WTC11 (cell line): ENCODE data around the gene PPP1R15B. TPM values are rescaled to one million over a fixed set of nuclear protein-coding genes. Genes with fewer than 3 reads are reported as not detected.

Experiments used
- ATAC-seq: fragments of 200-7000 bp; cut with Tn5 transposase; 2 replicates; pipeline ENCODE4 v1.10.0; 2021; ENCODE audit warnings: mild to moderate bottlenecking, moderate library complexity
- CTCF ChIA-PET: fragments of 300-600 bp; sonication (Branson Sonifier 250); formaldehyde crosslinking; loops from one replicate; lab custom pipeline; 2021; ENCODE audit warnings: antibody characterized with exemption; lab: Charles Lee
- POLR2A ChIA-PET: fragments of 350-600 bp; sonication (Branson Sonifier 250); formaldehyde crosslinking; loops from one replicate; lab custom pipeline; 2021; ENCODE audit warnings: antibody characterized with exemption; lab: Charles Lee
- DNase-seq: peaks from one replicate; pipeline ENCODE4 v3.0.0; 2021; ENCODE audit warnings: low spot score
- H3K27ac Mint-ChIP-seq: 2 replicates; pipeline ENCODE4 v1.8.0; 2021; ENCODE audit warnings: mixed read lengths
- H3K27me3 Mint-ChIP-seq: 2 replicates; pipeline ENCODE4 v1.8.0; 2021; ENCODE audit warnings: low read depth, mild to moderate bottlenecking, moderate library complexity, mixed read lengths
- H3K36me3 Mint-ChIP-seq: 2 replicates; pipeline ENCODE4 v1.8.0; 2021; ENCODE audit warnings: mixed read lengths
- H3K4me1 Mint-ChIP-seq: 2 replicates; pipeline ENCODE4 v1.8.0; 2022; ENCODE audit warnings: mixed read lengths
- H3K4me3 Mint-ChIP-seq: 2 replicates; pipeline ENCODE4 v1.8.0; 2021; ENCODE audit warnings: mild to moderate bottlenecking, moderate library complexity, mixed read lengths
- H3K9me3 Mint-ChIP-seq: 2 replicates; pipeline ENCODE4 v1.8.0; 2021; ENCODE audit warnings: mixed read lengths
- AR ChIP-seq: fragments of 250-450 bp; sonication (Bioruptor Pico); IDR thresholded peaks from 2 replicates; pipeline ENCODE4 v1.9.0; 2021; ENCODE audit warnings: mild to moderate bottlenecking
- ATF3 ChIP-seq: sonication (generic); formaldehyde crosslinking; conservative IDR thresholded peaks from 2 replicates; pipeline ENCODE4 v1.8.1; 2022; ENCODE audit warnings: mild to moderate bottlenecking, missing genetic modification reagents
- ETV6 ChIP-seq: sonication (generic); formaldehyde crosslinking; IDR thresholded peaks from 2 replicates; pipeline ENCODE4 v1.8.1; 2022; ENCODE audit warnings: mild to moderate bottlenecking, missing genetic modification reagents
- GABPB1 ChIP-seq: sonication (generic); formaldehyde crosslinking; IDR thresholded peaks from 2 replicates; pipeline ENCODE4 v1.8.1; 2023; ENCODE audit warnings: mild to moderate bottlenecking, missing genetic modification reagents
- JAZF1 ChIP-seq: fragments of 250-450 bp; sonication (Bioruptor Pico); IDR thresholded peaks from 2 replicates; pipeline ENCODE4 v1.9.0; 2021; ENCODE audit warnings: moderate library complexity, mild to moderate bottlenecking, inconsistent platforms
- KAT7 ChIP-seq: sonication (generic); formaldehyde crosslinking; IDR thresholded peaks from 2 replicates; pipeline ENCODE4 v1.8.1; 2023; ENCODE audit warnings: missing genetic modification reagents, mild to moderate bottlenecking, borderline replicate concordance
- NFATC4 ChIP-seq: fragments of 250-450 bp; sonication (Bioruptor Pico); IDR thresholded peaks from 2 replicates; pipeline ENCODE4 v1.9.0; 2021; ENCODE audit warnings: mild to moderate bottlenecking
- PRRX2 ChIP-seq: fragments of 250-450 bp; sonication (Bioruptor Pico); IDR thresholded peaks from 2 replicates; pipeline ENCODE4 v1.8.0; 2021; ENCODE audit warnings: mild to moderate bottlenecking
- RELA ChIP-seq: sonication (generic); formaldehyde crosslinking; IDR thresholded peaks from 2 replicates; pipeline ENCODE4 v1.8.1; 2022; ENCODE audit warnings: missing genetic modification reagents, mild to moderate bottlenecking, borderline replicate concordance
- SMAD3 ChIP-seq: sonication (generic); formaldehyde crosslinking; IDR thresholded peaks from 2 replicates; pipeline ENCODE4 v1.8.0; 2022; ENCODE audit warnings: missing genetic modification reagents, mild to moderate bottlenecking, borderline replicate concordance
- TCF7 ChIP-seq: sonication (generic); formaldehyde crosslinking; IDR thresholded peaks from 2 replicates; pipeline ENCODE4 v1.8.0; 2022; ENCODE audit warnings: mild to moderate bottlenecking, low read depth, missing genetic modification reagents, moderate library complexity
- TEAD1 ChIP-seq: sonication (generic); formaldehyde crosslinking; IDR thresholded peaks from 2 replicates; pipeline ENCODE4 v1.8.0; 2022; ENCODE audit warnings: mild to moderate bottlenecking, missing genetic modification reagents
- ZNF121 ChIP-seq: sonication (generic); formaldehyde crosslinking; IDR thresholded peaks from 2 replicates; pipeline ENCODE4 v1.8.0; 2023; ENCODE audit warnings: missing genetic modification reagents
- ZNF416 ChIP-seq: fragments of 250-450 bp; sonication (Bioruptor Pico); IDR thresholded peaks from 2 replicates; pipeline ENCODE4 v1.9.0; 2021; ENCODE audit warnings: mild to moderate bottlenecking, inconsistent platforms
- ZNF671 ChIP-seq: fragments of 250-450 bp; sonication (Bioruptor Pico); IDR thresholded peaks from 2 replicates; pipeline ENCODE4 v1.8.0; 2021; ENCODE audit warnings: mild to moderate bottlenecking
- total RNA-seq: library from RNA; stranded (reverse); gene quantifications from 3 replicates; pipeline ENCODE4 v1.2.3, GENCODE V29; 2021
- TF ChIP-seq, protein P1 (sequence below): sonication (generic); formaldehyde crosslinking; IDR thresholded peaks from 2 replicates; pipeline ENCODE4 v1.8.1; 2023; ENCODE audit warnings: mild to moderate bottlenecking, moderate library complexity, missing genetic modification reagents
- TF ChIP-seq, protein P2 (sequence below): sonication (generic); formaldehyde crosslinking; IDR thresholded peaks from 2 replicates; pipeline ENCODE4 v1.8.0; 2022; ENCODE audit warnings: mild to moderate bottlenecking, missing genetic modification reagents
- TF ChIP-seq, protein P3 (sequence below): sonication (generic); formaldehyde crosslinking; IDR thresholded peaks from 2 replicates; pipeline ENCODE4 v1.8.1; 2022; ENCODE audit warnings: mild to moderate bottlenecking, moderate library complexity, missing genetic modification reagents
- TF ChIP-seq, protein P4 (sequence below): sonication (generic); formaldehyde crosslinking; IDR thresholded peaks from 2 replicates; pipeline ENCODE4 v1.8.1; 2023; ENCODE audit warnings: mild to moderate bottlenecking, missing genetic modification reagents, moderate library complexity
- TF ChIP-seq, protein P5 (sequence below): sonication (generic); formaldehyde crosslinking; conservative IDR thresholded peaks from 2 replicates; pipeline ENCODE4 v1.8.1; 2023; ENCODE audit warnings: mild to moderate bottlenecking, low read depth, missing genetic modification reagents, moderate library complexity

Gene PPP1R15B
- total RNA-seq, 1 experiment from 2014 or later: 47.7 TPM

DNA sequence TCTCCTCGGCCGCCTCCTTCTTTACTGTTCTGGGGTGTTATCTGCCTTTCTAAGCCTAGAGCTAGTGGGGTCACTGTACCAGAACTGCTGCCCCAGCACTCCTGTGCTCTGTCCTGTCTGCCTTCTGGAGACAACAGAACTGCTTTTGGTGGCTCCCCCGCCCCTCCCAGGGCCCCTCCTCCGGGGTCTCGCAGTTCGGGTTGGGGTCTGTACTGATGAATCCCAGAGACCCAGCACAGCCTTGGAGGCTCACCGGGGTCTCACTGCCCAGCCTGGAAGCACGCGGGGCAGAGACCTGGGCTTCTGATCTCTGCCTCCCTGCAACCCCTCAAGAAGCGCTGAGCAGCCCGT lies 48.7 kb downstream of the PPP1R15B start:
- DNase-seq (no peak), ATAC-seq (no peak; the same call in 1 of the 2 replicates)
- Mint-ChIP-seq H3K27me3 (peaks cover 20% of the 10 kb centered on the region), H3K9me3 (no peaks in the 10 kb centered on the region), H3K36me3 (no peaks in the 10 kb centered on the region), H3K4me3 (peak overlapping the region; percentile 56), H3K4me1 (peaks cover 25% of the 10 kb centered on the region), H3K27ac (no peak overlapping the region)
- CTCF ChIA-PET: interaction anchor here (0.6 to 8.4 kb wide), 44 partner anchors 12 to 283 kb away, joined by 3 to 118 read pairs (median 4); partner anchors contain the start of genes ETNK2 and GOLT1A
- no peak for TF ChIP-seq SMAD3 (CRISPR knock-in tag)
- no peak for TF ChIP-seq ETV6
- TF ChIP-seq ATF3 (CRISPR knock-in tag): no peak
- peak; percentile 79; the same call in 1 of the 2 replicates for TF ChIP-seq RELA
- no peak for TF ChIP-seq ZNF416 (CRISPR knock-in tag)
- no peak for TF ChIP-seq AR (CRISPR knock-in tag)
- TF ChIP-seq, protein P1, sequence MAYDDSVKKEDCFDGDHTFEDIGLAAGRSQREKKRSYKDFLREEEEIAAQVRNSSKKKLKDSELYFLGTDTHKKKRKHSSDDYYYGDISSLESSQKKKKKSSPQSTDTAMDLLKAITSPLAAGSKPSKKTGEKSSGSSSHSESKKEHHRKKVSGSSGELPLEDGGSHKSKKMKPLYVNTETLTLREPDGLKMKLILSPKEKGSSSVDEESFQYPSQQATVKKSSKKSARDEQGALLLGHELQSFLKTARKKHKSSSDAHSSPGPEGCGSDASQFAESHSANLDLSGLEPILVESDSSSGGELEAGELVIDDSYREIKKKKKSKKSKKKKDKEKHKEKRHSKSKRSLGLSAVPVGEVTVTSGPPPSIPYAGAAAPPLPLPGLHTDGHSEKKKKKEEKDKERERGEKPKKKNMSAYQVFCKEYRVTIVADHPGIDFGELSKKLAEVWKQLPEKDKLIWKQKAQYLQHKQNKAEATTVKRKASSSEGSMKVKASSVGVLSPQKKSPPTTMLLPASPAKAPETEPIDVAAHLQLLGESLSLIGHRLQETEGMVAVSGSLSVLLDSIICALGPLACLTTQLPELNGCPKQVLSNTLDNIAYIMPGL (CRISPR knock-in tag): 0 out of 2 replicates have a peak, but pooled peaks have one; percentile 18
- TF ChIP-seq TEAD1: 0 out of 2 replicates have a peak, but pooled peaks have one; percentile 22
- POLR2A ChIA-PET: interaction anchor here (1.2 to 1.3 kb wide), 2 partner anchors 36 to 200 kb away, joined by 3 to 4 read pairs; no protein-coding TSS in a partner anchor

DNA sequence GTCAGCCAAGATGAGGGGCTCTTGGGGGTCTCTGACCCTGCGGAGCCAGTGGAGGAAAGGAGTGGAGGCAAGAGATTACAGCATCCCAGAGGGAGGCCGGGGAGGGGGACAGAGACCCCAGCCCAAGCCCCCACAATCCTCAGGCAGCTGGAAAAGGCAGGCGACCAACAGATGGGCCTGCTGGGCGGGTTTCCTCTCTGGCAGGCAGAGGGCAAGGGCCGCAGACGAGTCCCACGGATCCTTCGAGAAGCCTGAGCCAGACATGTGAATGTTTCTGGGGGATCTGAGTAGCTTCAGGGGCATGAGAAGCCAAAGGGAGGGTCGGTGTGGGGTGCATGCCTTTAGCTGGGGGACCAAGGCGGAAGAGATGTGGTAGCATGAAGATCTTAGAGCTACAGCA lies 49.8 kb downstream of the PPP1R15B start:
- no peaks in the 10 kb centered on the region for H3K36me3 Mint-ChIP-seq
- DNase-seq (no peak), ATAC-seq (no peak)
- ChIA-PET CTCF (interaction anchor here (0.9 to 8.4 kb wide), 13 partner anchors 11 to 199 kb away, joined by 3 to 118 read pairs (median 15); partner anchors contain the start of gene GOLT1A), POLR2A (no interaction called here)
- TF ChIP-seq NFATC4 (CRISPR knock-in tag) (no peak), TEAD1 (no peak), ATF3 (CRISPR knock-in tag) (no peak), PRRX2 (no peak), GABPB1 (CRISPR knock-in tag) (no peak)
- TF ChIP-seq, protein P2, sequence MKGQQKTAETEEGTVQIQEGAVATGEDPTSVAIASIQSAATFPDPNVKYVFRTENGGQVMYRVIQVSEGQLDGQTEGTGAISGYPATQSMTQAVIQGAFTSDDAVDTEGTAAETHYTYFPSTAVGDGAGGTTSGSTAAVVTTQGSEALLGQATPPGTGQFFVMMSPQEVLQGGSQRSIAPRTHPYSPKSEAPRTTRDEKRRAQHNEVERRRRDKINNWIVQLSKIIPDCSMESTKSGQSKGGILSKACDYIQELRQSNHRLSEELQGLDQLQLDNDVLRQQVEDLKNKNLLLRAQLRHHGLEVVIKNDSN: no peak
- TF ChIP-seq, protein P3, sequence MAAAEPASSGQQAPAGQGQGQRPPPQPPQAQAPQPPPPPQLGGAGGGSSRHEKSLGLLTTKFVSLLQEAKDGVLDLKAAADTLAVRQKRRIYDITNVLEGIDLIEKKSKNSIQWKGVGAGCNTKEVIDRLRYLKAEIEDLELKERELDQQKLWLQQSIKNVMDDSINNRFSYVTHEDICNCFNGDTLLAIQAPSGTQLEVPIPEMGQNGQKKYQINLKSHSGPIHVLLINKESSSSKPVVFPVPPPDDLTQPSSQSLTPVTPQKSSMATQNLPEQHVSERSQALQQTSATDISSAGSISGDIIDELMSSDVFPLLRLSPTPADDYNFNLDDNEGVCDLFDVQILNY: no peak
- TF ChIP-seq, protein P4, sequence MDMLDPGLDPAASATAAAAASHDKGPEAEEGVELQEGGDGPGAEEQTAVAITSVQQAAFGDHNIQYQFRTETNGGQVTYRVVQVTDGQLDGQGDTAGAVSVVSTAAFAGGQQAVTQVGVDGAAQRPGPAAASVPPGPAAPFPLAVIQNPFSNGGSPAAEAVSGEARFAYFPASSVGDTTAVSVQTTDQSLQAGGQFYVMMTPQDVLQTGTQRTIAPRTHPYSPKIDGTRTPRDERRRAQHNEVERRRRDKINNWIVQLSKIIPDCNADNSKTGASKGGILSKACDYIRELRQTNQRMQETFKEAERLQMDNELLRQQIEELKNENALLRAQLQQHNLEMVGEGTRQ (CRISPR knock-in tag): no peak
- no peak overlapping the region for H3K4me3 Mint-ChIP-seq
- no peak overlapping the region for H3K27ac Mint-ChIP-seq
- H3K9me3 Mint-ChIP-seq: no peaks in the 10 kb centered on the region
- H3K27me3 Mint-ChIP-seq: peaks cover 20% of the 10 kb centered on the region
- H3K4me1 Mint-ChIP-seq: peaks cover 34% of the 10 kb centered on the region

DNA sequence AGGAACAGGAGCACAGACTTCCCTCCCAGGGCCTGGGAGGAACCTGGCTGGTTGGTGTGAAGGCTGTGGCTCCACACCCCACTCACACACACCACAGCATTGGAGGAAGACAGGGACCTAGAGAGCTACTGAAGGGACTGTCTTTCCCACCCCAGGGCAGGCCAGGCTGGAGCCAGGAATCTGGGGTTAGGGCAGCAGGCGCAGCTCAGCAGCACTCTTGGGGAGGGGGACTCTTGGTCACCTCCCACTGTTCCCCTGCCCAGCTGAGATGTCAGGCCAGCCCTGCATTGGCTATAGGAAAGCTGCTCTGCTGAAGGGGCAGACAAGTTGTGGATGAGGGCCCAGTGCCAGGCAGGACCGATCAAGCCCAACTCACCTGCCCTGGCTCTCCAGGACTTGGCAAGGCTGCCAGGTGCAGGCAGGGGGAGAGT lies 50.3 kb downstream of the PPP1R15B start:
- CTCF ChIA-PET: interaction anchor here (1.2 to 8.4 kb wide), 11 partner anchors 11 to 199 kb away, joined by 3 to 118 read pairs (median 24); partner anchors contain the start of gene GOLT1A
- POLR2A ChIA-PET: no interaction called here
- H3K9me3 Mint-ChIP-seq: no peaks in the 10 kb centered on the region
- no peaks in the 10 kb centered on the region for H3K36me3 Mint-ChIP-seq
- H3K4me1 Mint-ChIP-seq: peaks cover 34% of the 10 kb centered on the region
- H3K4me3 Mint-ChIP-seq: no peak overlapping the region
- peaks cover 20% of the 10 kb centered on the region for H3K27me3 Mint-ChIP-seq
- no peak overlapping the region for H3K27ac Mint-ChIP-seq
- DNase-seq (no peak), ATAC-seq (no peak)
- TF ChIP-seq, protein P5, sequence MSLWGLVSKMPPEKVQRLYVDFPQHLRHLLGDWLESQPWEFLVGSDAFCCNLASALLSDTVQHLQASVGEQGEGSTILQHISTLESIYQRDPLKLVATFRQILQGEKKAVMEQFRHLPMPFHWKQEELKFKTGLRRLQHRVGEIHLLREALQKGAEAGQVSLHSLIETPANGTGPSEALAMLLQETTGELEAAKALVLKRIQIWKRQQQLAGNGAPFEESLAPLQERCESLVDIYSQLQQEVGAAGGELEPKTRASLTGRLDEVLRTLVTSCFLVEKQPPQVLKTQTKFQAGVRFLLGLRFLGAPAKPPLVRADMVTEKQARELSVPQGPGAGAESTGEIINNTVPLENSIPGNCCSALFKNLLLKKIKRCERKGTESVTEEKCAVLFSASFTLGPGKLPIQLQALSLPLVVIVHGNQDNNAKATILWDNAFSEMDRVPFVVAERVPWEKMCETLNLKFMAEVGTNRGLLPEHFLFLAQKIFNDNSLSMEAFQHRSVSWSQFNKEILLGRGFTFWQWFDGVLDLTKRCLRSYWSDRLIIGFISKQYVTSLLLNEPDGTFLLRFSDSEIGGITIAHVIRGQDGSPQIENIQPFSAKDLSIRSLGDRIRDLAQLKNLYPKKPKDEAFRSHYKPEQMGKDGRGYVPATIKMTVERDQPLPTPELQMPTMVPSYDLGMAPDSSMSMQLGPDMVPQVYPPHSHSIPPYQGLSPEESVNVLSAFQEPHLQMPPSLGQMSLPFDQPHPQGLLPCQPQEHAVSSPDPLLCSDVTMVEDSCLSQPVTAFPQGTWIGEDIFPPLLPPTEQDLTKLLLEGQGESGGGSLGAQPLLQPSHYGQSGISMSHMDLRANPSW (CRISPR knock-in tag): no peak
- TF ChIP-seq TCF7 (CRISPR knock-in tag): no peak
- TF ChIP-seq KAT7 (CRISPR knock-in tag): no peak
- no peak for TF ChIP-seq JAZF1 (CRISPR knock-in tag)
- no peak for TF ChIP-seq ZNF121
- no peak for TF ChIP-seq ZNF671 (CRISPR knock-in tag)
